Keratinocyte (primary cell): Measurements from ENCODE around the gene GTPBP1.

Source experiments
- EZH2 ChIP-seq: IDR thresholded peaks from one replicate; pipeline ENCODE4 v1.6.1; 2012; ENCODE audit warnings: inconsistent platforms, mild to moderate bottlenecking, low read length, moderate library complexity
- TF ChIP-seq, protein P1 (sequence below), 3 experiments: IDR thresholded peaks in 1 of 3; conservative IDR thresholded peaks in 1 of 3; optimal IDR thresholded peaks in 1 of 3; 2 replicates in 2 of 3; 3 replicates in 1 of 3; pipeline versions ENCODE3 to v1.5.1; 2011; ENCODE audit warnings: low read length in 3 of 3, mild to moderate bottlenecking in 3 of 3, moderate library complexity in 2 of 3, control low read depth in 1 of 3, inconsistent platforms in 1 of 3; ENCODE audit not compliant: insufficient read depth in 2 of 3; ENCODE audit errors: extremely low read depth in 1 of 3

DNA sequence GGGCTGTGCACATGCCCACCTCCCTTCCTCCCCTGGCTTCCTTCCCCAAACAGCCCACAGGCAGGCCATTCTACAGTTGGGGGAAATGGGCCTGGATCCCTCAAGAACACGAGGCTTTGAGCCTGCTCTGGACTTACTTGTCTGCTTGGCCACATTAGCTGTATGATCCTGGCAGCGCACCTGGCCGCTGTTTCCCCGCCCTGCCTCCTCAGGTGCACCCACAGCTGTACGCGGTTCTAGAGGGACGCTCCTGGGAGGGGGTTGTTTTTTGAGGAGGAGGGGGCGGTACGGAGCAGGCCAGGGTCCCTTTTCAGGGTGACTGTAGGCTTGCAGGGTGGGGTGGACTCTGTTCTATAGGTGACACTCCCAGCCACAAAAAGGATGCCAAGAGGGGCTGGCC lies 61.6 kb downstream of the GTPBP1 start:
- TF ChIP-seq, protein P1, sequence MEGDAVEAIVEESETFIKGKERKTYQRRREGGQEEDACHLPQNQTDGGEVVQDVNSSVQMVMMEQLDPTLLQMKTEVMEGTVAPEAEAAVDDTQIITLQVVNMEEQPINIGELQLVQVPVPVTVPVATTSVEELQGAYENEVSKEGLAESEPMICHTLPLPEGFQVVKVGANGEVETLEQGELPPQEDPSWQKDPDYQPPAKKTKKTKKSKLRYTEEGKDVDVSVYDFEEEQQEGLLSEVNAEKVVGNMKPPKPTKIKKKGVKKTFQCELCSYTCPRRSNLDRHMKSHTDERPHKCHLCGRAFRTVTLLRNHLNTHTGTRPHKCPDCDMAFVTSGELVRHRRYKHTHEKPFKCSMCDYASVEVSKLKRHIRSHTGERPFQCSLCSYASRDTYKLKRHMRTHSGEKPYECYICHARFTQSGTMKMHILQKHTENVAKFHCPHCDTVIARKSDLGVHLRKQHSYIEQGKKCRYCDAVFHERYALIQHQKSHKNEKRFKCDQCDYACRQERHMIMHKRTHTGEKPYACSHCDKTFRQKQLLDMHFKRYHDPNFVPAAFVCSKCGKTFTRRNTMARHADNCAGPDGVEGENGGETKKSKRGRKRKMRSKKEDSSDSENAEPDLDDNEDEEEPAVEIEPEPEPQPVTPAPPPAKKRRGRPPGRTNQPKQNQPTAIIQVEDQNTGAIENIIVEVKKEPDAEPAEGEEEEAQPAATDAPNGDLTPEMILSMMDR (optimal IDR thresholded peaks at IDR 0.05 in 1 of 3, IDR thresholded peaks at IDR 0.05 in 1 of 3, conservative IDR thresholded peaks at IDR 0.05 in 1 of 3; ENCODE audit: extremely low read depth in 1 of 3, insufficient read depth in 2 of 3, low read length in 3 of 3) = no peak
- TF ChIP-seq EZH2 = no peak
